PFSK-1 (cell line): Measurements from ENCODE around the gene GAP43.

Experiments
- FOXP2 ChIP-seq: optimal IDR thresholded peaks from 2 replicates; pipeline ENCODE3; 2011; ENCODE audit warnings: borderline replicate concordance, control low read depth, inconsistent platforms; ENCODE audit not compliant: insufficient read depth; ENCODE audit errors: extremely low read length, extremely low read depth
- POLR2AphosphoS5 ChIP-seq: IDR thresholded peaks from 2 replicates; pipeline ENCODE4 v1.6.1; 2012; ENCODE audit warnings: low read depth, mild to moderate bottlenecking, control low read depth, low read length, moderate library complexity
- SIN3A ChIP-seq: IDR thresholded peaks from 2 replicates; pipeline ENCODE4 v1.6.1; 2012; ENCODE audit warnings: mild to moderate bottlenecking, low read length, moderate library complexity, borderline replicate concordance; ENCODE audit not compliant: insufficient read depth
- TAF1 ChIP-seq: IDR thresholded peaks from 2 replicates; pipeline ENCODE4 v1.6.1; 2012; ENCODE audit warnings: low read length, control low read depth, borderline replicate concordance; ENCODE audit not compliant: insufficient read depth
- TF ChIP-seq, protein P1 (sequence below), 2 experiments: IDR thresholded peaks; 2 replicates each; pipeline versions ENCODE4 v1.6.1 to v1.8.0; 2011 to 2012; ENCODE audit warnings: low read depth in 2 of 2, low read length in 2 of 2, control low read depth in 1 of 2, inconsistent platforms in 1 of 2, mild to moderate bottlenecking in 1 of 2, moderate library complexity in 1 of 2; ENCODE audit not compliant: insufficient read depth in 1 of 2

GAP43 gene

DNA sequence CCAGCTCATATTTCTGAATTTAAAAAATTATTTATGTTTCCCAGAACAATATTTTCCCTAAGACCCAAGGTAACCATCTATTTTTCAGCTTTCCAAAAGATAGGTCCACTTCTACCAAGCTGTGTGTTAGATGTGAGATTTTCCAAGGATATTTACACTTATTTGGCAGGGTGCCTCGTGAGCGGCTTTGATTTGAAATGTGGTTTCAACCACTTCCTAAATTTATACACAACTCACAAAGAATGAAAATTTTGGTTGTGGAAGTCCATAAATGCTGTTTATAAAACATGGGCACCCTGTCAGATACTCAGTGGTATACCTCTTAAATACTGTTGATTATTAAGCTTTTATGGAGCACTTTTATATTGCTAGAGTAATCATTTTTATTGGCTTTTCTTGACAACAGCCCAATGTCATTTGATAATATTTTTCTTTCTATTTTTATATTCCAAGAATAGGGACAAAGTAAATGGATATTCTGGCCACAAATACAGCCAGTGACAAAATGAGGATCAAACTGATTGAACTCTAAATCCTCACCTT, 57.6 kb downstream of the GAP43 start:
- no peak for TF ChIP-seq SIN3A
- TF ChIP-seq POLR2AphosphoS5 = no peak
- TF ChIP-seq, protein P1, sequence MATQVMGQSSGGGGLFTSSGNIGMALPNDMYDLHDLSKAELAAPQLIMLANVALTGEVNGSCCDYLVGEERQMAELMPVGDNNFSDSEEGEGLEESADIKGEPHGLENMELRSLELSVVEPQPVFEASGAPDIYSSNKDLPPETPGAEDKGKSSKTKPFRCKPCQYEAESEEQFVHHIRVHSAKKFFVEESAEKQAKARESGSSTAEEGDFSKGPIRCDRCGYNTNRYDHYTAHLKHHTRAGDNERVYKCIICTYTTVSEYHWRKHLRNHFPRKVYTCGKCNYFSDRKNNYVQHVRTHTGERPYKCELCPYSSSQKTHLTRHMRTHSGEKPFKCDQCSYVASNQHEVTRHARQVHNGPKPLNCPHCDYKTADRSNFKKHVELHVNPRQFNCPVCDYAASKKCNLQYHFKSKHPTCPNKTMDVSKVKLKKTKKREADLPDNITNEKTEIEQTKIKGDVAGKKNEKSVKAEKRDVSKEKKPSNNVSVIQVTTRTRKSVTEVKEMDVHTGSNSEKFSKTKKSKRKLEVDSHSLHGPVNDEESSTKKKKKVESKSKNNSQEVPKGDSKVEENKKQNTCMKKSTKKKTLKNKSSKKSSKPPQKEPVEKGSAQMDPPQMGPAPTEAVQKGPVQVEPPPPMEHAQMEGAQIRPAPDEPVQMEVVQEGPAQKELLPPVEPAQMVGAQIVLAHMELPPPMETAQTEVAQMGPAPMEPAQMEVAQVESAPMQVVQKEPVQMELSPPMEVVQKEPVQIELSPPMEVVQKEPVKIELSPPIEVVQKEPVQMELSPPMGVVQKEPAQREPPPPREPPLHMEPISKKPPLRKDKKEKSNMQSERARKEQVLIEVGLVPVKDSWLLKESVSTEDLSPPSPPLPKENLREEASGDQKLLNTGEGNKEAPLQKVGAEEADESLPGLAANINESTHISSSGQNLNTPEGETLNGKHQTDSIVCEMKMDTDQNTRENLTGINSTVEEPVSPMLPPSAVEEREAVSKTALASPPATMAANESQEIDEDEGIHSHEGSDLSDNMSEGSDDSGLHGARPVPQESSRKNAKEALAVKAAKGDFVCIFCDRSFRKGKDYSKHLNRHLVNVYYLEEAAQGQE (IDR thresholded peaks at IDR 0.05; ENCODE audit: insufficient read depth in 1 of 2, low read depth in 2 of 2, low read length in 2 of 2) = no peak
- TF ChIP-seq TAF1 = no peak
- TF ChIP-seq FOXP2 = no peak

DNA sequence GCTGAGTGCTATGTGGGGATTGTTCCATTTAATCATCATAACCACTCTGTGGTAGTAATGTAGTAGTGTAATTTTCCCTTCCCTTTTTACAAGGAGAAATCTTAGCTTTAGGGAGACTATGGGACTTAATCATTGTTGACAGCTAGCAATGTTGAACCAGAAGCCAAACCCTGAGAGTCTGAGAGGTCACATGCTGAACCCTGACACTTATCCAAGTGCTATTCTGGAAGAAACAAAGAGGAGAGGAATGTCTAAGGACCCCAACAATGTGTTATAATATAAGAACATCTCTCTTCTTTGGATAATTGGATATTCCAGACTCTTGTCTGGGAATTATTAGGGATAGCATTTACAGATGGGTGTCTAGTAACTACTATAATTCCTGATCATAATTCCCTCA, 58.4 kb downstream of the GAP43 start:
- TF ChIP-seq TAF1 (no peak), FOXP2 (no peak), POLR2AphosphoS5 (no peak), SIN3A (no peak)
- TF ChIP-seq, protein P1 (IDR thresholded peaks at IDR 0.05; ENCODE audit: insufficient read depth in 1 of 2, low read depth in 2 of 2, low read length in 2 of 2) = no peak

DNA sequence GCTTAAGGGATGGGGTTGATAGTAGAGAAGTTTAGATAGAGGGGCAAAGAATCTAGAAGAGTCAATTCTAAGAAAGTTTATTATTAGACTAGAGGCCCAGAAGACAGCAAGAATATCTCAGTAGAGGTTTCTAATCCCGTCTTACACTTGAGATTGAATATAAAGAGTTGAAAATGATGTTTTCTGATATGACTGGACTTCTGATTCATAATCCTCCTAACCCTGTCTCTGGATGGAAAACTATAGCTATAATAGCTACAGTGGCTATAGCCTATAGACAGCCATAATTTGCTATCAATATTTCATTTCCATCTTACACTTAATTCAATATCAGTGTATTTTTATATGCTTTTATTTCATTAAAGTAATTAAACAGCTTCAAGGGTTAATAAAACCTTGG, 60.0 kb downstream of the GAP43 start:
- TF ChIP-seq, protein P1 (IDR thresholded peaks at IDR 0.05; ENCODE audit: insufficient read depth in 1 of 2, low read depth in 2 of 2, low read length in 2 of 2) = no peak
- TF ChIP-seq FOXP2 (no peak), TAF1 (no peak), SIN3A (no peak), POLR2AphosphoS5 (no peak)

DNA sequence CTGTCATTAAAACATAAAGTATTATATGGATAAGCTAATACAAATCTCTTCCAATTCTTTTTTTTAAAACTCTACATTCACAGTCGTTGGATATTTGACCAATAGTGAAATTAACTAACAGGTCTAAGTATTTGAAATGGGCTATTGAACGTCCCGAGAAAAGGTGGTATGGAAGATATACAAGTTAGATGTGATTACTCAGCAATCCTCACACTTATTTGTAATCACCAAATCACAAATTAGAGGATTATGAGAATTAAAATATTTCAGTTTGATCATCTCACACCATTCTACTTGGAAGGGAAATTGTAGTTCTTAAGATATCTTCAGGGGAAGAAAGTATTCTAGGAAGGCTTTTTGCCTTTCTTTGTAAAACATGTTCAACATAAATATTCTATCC, 60.5 kb downstream of the GAP43 start:
- TF ChIP-seq, protein P1 (IDR thresholded peaks at IDR 0.05; ENCODE audit: insufficient read depth in 1 of 2, low read depth in 2 of 2, low read length in 2 of 2) = no peak
- TF ChIP-seq SIN3A = no peak
- no peak for TF ChIP-seq POLR2AphosphoS5
- no peak for TF ChIP-seq TAF1
- TF ChIP-seq FOXP2 = no peak

DNA sequence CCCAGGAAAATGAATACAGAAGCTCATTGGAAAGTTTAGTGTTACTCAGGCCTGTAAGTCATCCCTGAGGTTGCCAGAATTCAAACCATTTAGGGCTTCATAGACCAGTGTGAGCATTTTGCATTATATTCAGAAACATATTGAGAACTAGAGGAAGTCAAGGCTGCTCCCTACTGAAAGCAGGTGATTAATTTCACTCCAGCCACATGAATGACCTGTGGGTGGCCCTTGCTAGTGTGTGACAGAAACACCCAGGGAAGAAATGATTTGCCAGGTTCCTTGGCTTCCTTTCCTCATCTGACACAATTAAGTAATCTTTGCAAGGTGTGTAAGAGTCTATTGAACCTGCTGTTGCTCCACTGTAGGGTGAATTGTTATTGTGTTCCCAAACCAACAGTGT, 61.8 kb downstream of the GAP43 start:
- TF ChIP-seq TAF1 (no peak), POLR2AphosphoS5 (no peak), SIN3A (no peak), FOXP2 (no peak)
- TF ChIP-seq, protein P1 (IDR thresholded peaks at IDR 0.05; ENCODE audit: insufficient read depth in 1 of 2, low read depth in 2 of 2, low read length in 2 of 2) = no peak
